Fibroblast of lung (primary cell): ENCODE results near the gene BCL2. TPM values are rescaled to one million over a fixed set of nuclear protein-coding genes. Genes with fewer than 3 reads are reported as not detected.

Experiments used
- DNase-seq, 2 donors: peaks; one replicate each; pipeline versions ENCODE4 v3.0.0 to v3.0.0-alpha.2; 2010; ENCODE audit warnings: low read depth in 2 of 2
- H2AFZ ChIP-seq: 2 replicates; pipeline ENCODE4 v1.5.1; 2012; ENCODE audit warnings: low read length, control low read depth, inconsistent platforms
- H3K27ac ChIP-seq: 2 replicates; pipeline ENCODE4 v1.5.1; 2011; ENCODE audit warnings: low read length, control low read depth; ENCODE audit not compliant: insufficient read depth
- H3K27me3 ChIP-seq: 2 replicates; pipeline ENCODE4 v1.5.1; 2011; ENCODE audit warnings: mild to moderate bottlenecking, low read length; ENCODE audit not compliant: control insufficient read depth, insufficient read depth
- H3K36me3 ChIP-seq: 2 replicates; pipeline ENCODE4 v1.5.1; 2011; ENCODE audit warnings: low read length; ENCODE audit not compliant: control insufficient read depth, insufficient read depth
- H3K4me1 ChIP-seq: 2 replicates; pipeline ENCODE4 v1.5.1; 2011; ENCODE audit warnings: low read length; ENCODE audit not compliant: control insufficient read depth, insufficient read depth; ENCODE audit errors: extremely low read depth
- H3K4me2 ChIP-seq: 2 replicates; pipeline ENCODE4 v1.5.1; 2011; ENCODE audit warnings: low read length, control low read depth; ENCODE audit not compliant: insufficient read depth; ENCODE audit errors: extremely low read depth
- H3K4me3 ChIP-seq, 4 experiments: fragments of 200-600 bp in 1 of 4; sonication (generic) in 1 of 4; replicated peaks in 1 of 4; 2 replicates each; pipeline ENCODE4 v1.5.1; 2011 to 2016; ENCODE audit warnings: low read length in 4 of 4, low read depth in 3 of 4, mild to moderate bottlenecking in 3 of 4, control low read depth in 2 of 4, inconsistent platforms in 1 of 4, mixed read lengths in 1 of 4; ENCODE audit not compliant: insufficient read depth in 1 of 4; ENCODE audit errors: control extremely low read depth in 1 of 4
- H3K79me2 ChIP-seq: 2 replicates; pipeline ENCODE4 v1.5.1; 2012; ENCODE audit warnings: mild to moderate bottlenecking, low read length, inconsistent platforms; ENCODE audit not compliant: control insufficient read depth, insufficient read depth
- H3K9ac ChIP-seq: 2 replicates; pipeline ENCODE4 v1.5.1; 2011; ENCODE audit warnings: mild to moderate bottlenecking, low read length, control low read depth; ENCODE audit not compliant: insufficient read depth
- H3K9me3 ChIP-seq: 2 replicates; pipeline ENCODE4 v1.5.1; 2012; ENCODE audit warnings: low read depth, low read length; ENCODE audit not compliant: control insufficient read depth, insufficient read depth
- H4K20me1 ChIP-seq: 2 replicates; pipeline ENCODE4 v1.5.1; 2011; ENCODE audit warnings: low read length; ENCODE audit not compliant: control insufficient read depth, insufficient read depth; ENCODE audit errors: extremely low read depth
- CTCF ChIP-seq, 2 donors: IDR thresholded peaks in 1 of 2; conservative IDR thresholded peaks in 1 of 2; 1 replicate in 1 of 2; 2 replicates in 1 of 2; pipeline ENCODE4 v1.5.1; 2011 to 2012; ENCODE audit warnings: low read length in 2 of 2, control low read depth in 1 of 2, inconsistent platforms in 1 of 2, low read depth in 1 of 2, mild to moderate bottlenecking in 1 of 2
- EZH2 ChIP-seq: IDR thresholded peaks from 2 replicates; pipeline ENCODE4 v1.5.1; 2012; ENCODE audit warnings: low read length, control low read depth, mild to moderate bottlenecking; ENCODE audit errors: missing control alignments
- polyA plus RNA-seq, 2 donors: library from polyadenylated mRNA; depleted of rRNA in 1 of 2; stranded (reverse) in 1 of 2; unstranded in 1 of 2; fragments of >200 nt; gene quantifications; 2 replicates each; pipeline ENCODE4 v1.2.1, GENCODE V29; 2011 to 2012; ENCODE audit warnings: missing spikeins in 1 of 2
- total RNA-seq: library from RNA; depleted of rRNA; stranded (reverse); fragments of >200 nt; gene quantifications from 2 replicates; pipeline ENCODE4 v1.2.1, GENCODE V29; 2014

The BCL2 gene
- total and polyA plus RNA-seq, 2 donors (not counting 1 experiment from before 2014, with no cell fraction given), result 1.5 to 3.6 TPM

DNA sequence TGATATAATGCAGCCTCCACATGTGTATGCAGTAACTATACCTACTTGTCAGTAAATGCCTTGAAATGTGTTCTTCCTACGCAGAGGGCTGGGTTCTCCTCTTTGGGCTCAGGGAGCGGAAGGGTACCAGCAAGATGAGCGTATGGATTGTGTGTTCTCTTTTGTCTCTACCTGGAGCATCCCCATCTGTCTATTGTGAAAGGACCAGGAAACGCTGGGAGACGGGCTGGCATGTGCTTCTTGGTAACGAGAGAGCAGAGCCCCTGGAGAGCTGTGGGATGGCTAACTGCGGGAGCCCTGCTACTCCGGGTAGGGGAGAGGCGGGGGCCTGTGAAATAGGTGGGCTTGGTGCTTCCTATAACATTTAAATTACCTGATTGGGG, 80.9 kb downstream of the BCL2 start:
- peaks cover 9% of the 10 kb centered on the region for H3K4me1 ChIP-seq
- no peaks in the 10 kb centered on the region for H4K20me1 ChIP-seq
- H3K27ac ChIP-seq, result peak overlapping the region; percentile 80
- DNase-seq, result peak in 1 of 2 donors; percentile 5
- H3K4me3 ChIP-seq, result peak overlapping the region in 2 of 4 experiments; percentile 42 to 52
- H2AFZ ChIP-seq, result no peak overlapping the region
- H3K9ac ChIP-seq, result no peak overlapping the region
- H3K27me3 ChIP-seq, result no peaks in the 10 kb centered on the region
- TF ChIP-seq EZH2 (no peak), CTCF (conservative IDR thresholded peaks at IDR 0.05 in 1 of 2, IDR thresholded peaks at IDR 0.05 in 1 of 2; ENCODE audit: low read depth in 1 of 2, low read length in 2 of 2) (no peak)
- peak overlapping the region; percentile 83 for H3K4me2 ChIP-seq
- H3K79me2 ChIP-seq, result no peaks in the 10 kb centered on the region
- no peaks in the 10 kb centered on the region for H3K36me3 ChIP-seq
- H3K9me3 ChIP-seq, result no peaks in the 10 kb centered on the region

DNA sequence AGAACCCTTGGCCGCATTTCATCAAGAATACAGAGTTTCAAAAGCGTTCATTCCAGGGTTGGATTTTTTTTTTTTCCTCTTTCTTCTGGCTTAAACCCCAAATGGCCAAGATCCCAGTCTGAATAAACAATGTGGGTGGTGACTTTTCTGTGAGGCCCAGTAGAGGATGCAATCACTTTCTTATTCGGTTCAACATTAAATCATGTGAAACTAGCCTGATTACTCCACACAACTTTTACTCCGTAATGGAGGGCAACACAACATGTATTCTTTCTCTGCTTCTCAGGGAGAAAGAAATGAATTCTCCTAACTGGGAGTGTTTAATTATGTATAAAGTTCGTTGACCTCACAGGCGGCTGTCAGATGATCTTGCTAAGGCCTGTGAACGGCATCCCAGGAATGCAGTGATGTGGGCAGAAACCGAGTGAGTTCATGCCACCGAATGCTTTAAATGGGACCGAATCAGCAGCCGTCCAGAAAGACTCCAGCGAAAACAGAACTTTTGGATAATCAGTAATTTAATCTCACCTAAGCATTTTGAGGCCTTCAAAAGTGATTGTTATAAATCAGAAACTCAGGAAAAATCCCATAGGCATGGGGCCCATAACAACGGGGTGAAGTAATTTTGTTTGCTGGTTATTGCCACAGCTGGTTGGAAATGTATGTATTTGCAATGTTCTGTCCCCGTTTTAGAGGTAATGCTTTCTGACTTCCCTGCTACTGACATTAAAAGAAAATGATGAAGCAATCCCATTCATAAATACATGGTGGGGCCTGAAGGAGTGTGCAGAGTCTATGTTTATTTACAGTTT, 81.5 kb downstream of the BCL2 start:
- DNase-seq, result peak; percentile 95 to 96
- H3K9ac ChIP-seq, result peak overlapping the region; percentile 34
- H2AFZ ChIP-seq, result peak overlapping the region; percentile 81
- H4K20me1 ChIP-seq, result no peaks in the 10 kb centered on the region
- H3K4me3 ChIP-seq, result peak overlapping the region; percentile 9 to 52 (median 28)
- TF ChIP-seq CTCF (conservative IDR thresholded peaks at IDR 0.05 in 1 of 2, IDR thresholded peaks at IDR 0.05 in 1 of 2; ENCODE audit: low read depth in 1 of 2, low read length in 2 of 2) (no peak), EZH2 (no peak)
- no peaks in the 10 kb centered on the region for H3K9me3 ChIP-seq
- peak overlapping the region; percentile 89 for H3K4me2 ChIP-seq
- H3K79me2 ChIP-seq, result no peaks in the 10 kb centered on the region
- H3K27ac ChIP-seq, result peak overlapping the region; percentile 80
- H3K27me3 ChIP-seq, result no peaks in the 10 kb centered on the region
- peaks cover 9% of the 10 kb centered on the region for H3K4me1 ChIP-seq
- no peaks in the 10 kb centered on the region for H3K36me3 ChIP-seq

- Histone ChIP-seq H3K27ac (peak overlapping the region; percentile 27), H3K79me2 (no peaks in the 10 kb centered on the region), H3K9me3 (no peaks in the 10 kb centered on the region), H3K4me2 (peak overlapping the region; percentile 89), H4K20me1 (no peaks in the 10 kb centered on the region), H3K27me3 (no peaks in the 10 kb centered on the region), H3K4me1 (peaks cover 9% of the 10 kb centered on the region), H2AFZ (no peak overlapping the region), H3K36me3 (no peaks in the 10 kb centered on the region), H3K9ac (no peak overlapping the region), H3K4me3 (peak overlapping the region in 3 of 4 experiments; percentile 22 to 52 (median 23))
- TF ChIP-seq EZH2 (no peak), CTCF (conservative IDR thresholded peaks at IDR 0.05 in 1 of 2, IDR thresholded peaks at IDR 0.05 in 1 of 2; ENCODE audit: low read depth in 1 of 2, low read length in 2 of 2) (no peak)
- peak in 1 of 2 donors; percentile 53 for DNase-seq
Observed at GRCh38 chr18:63236921-63237846, 82.4 kb downstream of the BCL2 start.
